ENCODE data around the gene FGR. TPM values are rescaled to one million over a fixed set of nuclear protein-coding genes. Genes with fewer than 3 reads are reported as not detected.

FGR gene
- polyA plus RNA-seq, 3 donors: 371 to 1,340 (median 571) TPM

- Histone ChIP-seq H4K20me1 (ENCODE audit: insufficient read depth, low read length) (peaks cover 15% of the 10 kb centered on the region), H3K79me2 (ENCODE audit: insufficient read depth, low read length) (peaks cover 79% of the 10 kb centered on the region), H2AFZ (ENCODE audit: insufficient read depth, low read depth, low read length, poor library complexity, severe bottlenecking) (no peak overlapping the region), H3K4me2 (replicated peaks; ENCODE audit: extremely low read depth, low read length, poor library complexity, severe bottlenecking) (peak overlapping the region; percentile 96), H3K4me3 (replicated peaks in 1 of 3; ENCODE audit: low read depth in 2 of 3, low read length in 3 of 3) (peak overlapping the region; percentile 81 to 100 (median 84)), H3K4me1 (ENCODE audit: control insufficient read depth in 1 of 2, insufficient read depth in 2 of 2, low read length in 2 of 2) (peaks cover 80 to 87% of the 10 kb centered on the region in 2 donors), H3K36me3 (replicated peaks in 1 of 2; ENCODE audit: control insufficient read depth in 1 of 2, insufficient read depth in 2 of 2, low read length in 2 of 2) (peaks cover 8 to 23% of the 10 kb centered on the region in 2 donors), H3K27me3 (ENCODE audit: control insufficient read depth in 2 of 2, insufficient read depth in 2 of 2, low read length in 2 of 2) (no peaks in the 10 kb centered on the region), H3K27ac (ENCODE audit: low read depth in 1 of 2, low read length in 2 of 2) (peak overlapping the region; percentile 96 to 98), H3K9me3 (replicated peaks in 1 of 2; ENCODE audit: control insufficient read depth in 1 of 2, insufficient read depth in 1 of 2, low read length in 2 of 2) (no peaks in the 10 kb centered on the region), H3K9ac (ENCODE audit: insufficient read depth, low read length, poor library complexity, severe bottlenecking) (peak overlapping the region; percentile 100)
- TF ChIP-seq CTCF (IDR thresholded peaks at IDR 0.05): no peak
- peak overlapping the region; percentile 94 to 97 for H3K4me3 Mint-ChIP-seq
- H3K9me3 Mint-ChIP-seq: no peaks in the 10 kb centered on the region
- peaks cover 77% of the 10 kb centered on the region for H3K4me1 Mint-ChIP-seq
- H3K36me3 Mint-ChIP-seq: peaks cover 36 to 64% of the 10 kb centered on the region in 2 donors
- WGBS (ENCODE audit: insufficient coverage): 7% methylated on average over 5 of the region's 14 CpGs
- peak; percentile 78 to 85 (median 80) for DNase-seq
- intact Hi-C loops (cut with micrococcal nuclease): loop anchor here in 1 of 2 donors (5.0 kb wide), 1 partner anchor 630 kb away; no protein-coding TSS in a partner anchor
- H3K27ac Mint-ChIP-seq: peak overlapping the region in 3 of 7 donors; percentile 99 to 100 (median 100)
- H3K27me3 Mint-ChIP-seq (ENCODE audit: low read depth in 3 of 3): peaks cover 0 to 2% (median 0%) of the 10 kb centered on the region in 3 donors
These were observed 2.3 kb downstream of the FGR start for GRCh38 chr1:27632387-27633297.

- Mint-ChIP-seq H3K36me3 (peaks cover 43 to 76% of the 10 kb centered on the region in 2 donors), H3K9me3 (no peaks in the 10 kb centered on the region), H3K27ac (peak overlapping the region in 3 of 7 donors; percentile 99 to 100 (median 100)), H3K4me3 (peak overlapping the region; percentile 94 to 97), H3K27me3 (ENCODE audit: low read depth in 3 of 3) (no peaks in the 10 kb centered on the region), H3K4me1 (peaks cover 61% of the 10 kb centered on the region)
- H3K4me3 ChIP-seq (replicated peaks in 1 of 3; ENCODE audit: low read depth in 2 of 3, low read length in 3 of 3): peak overlapping the region in 2 of 3 experiments; percentile 12 to 100
- no peaks in the 10 kb centered on the region for H3K9me3 ChIP-seq (replicated peaks in 1 of 2; ENCODE audit: control insufficient read depth in 1 of 2, insufficient read depth in 1 of 2, low read length in 2 of 2)
- WGBS (ENCODE audit: insufficient coverage): 19% methylated on average over 3 of the region's 5 CpGs
- no peak overlapping the region for H2AFZ ChIP-seq (ENCODE audit: insufficient read depth, low read depth, low read length, poor library complexity, severe bottlenecking)
- intact Hi-C loops (cut with micrococcal nuclease): loop anchor here in 1 of 2 donors (1.0 to 5.0 kb wide), 2 partner anchors 8 to 629 kb away; no protein-coding TSS in a partner anchor
- no peak for TF ChIP-seq CTCF (IDR thresholded peaks at IDR 0.05)
- peaks cover 11 to 33% of the 10 kb centered on the region in 2 donors for H3K36me3 ChIP-seq (replicated peaks in 1 of 2; ENCODE audit: control insufficient read depth in 1 of 2, insufficient read depth in 2 of 2, low read length in 2 of 2)
- H4K20me1 ChIP-seq (ENCODE audit: insufficient read depth, low read length): peaks cover 15% of the 10 kb centered on the region
- peak overlapping the region; percentile 96 to 98 for H3K27ac ChIP-seq (ENCODE audit: low read depth in 1 of 2, low read length in 2 of 2)
- DNase-seq: peak; percentile 82 to 87 (median 86)
- peaks cover 95% of the 10 kb centered on the region for H3K79me2 ChIP-seq (ENCODE audit: insufficient read depth, low read length)
- peaks cover 79 to 87% of the 10 kb centered on the region in 2 donors for H3K4me1 ChIP-seq (ENCODE audit: control insufficient read depth in 1 of 2, insufficient read depth in 2 of 2, low read length in 2 of 2)
- peak overlapping the region; percentile 100 for H3K9ac ChIP-seq (ENCODE audit: insufficient read depth, low read length, poor library complexity, severe bottlenecking)
- no peaks in the 10 kb centered on the region for H3K27me3 ChIP-seq (ENCODE audit: control insufficient read depth in 2 of 2, insufficient read depth in 2 of 2, low read length in 2 of 2)
- H3K4me2 ChIP-seq (replicated peaks; ENCODE audit: extremely low read depth, low read length, poor library complexity, severe bottlenecking): peak overlapping the region; percentile 96
These were observed 4.0 kb downstream of the FGR start for GRCh38 chr1:27630859-27631491.

All from CD14-positive monocyte (primary cell).